MM.1S (cell line): ENCODE measurements around the gene DNAJC6.

Experiments
- DNase-seq: peaks from one replicate; pipeline ENCODE4 v3.0.0-alpha.2; 2015
- H2AFZ ChIP-seq: fragments of 300-600 bp; sonication (generic); 2 replicates; pipeline ENCODE4 v1.6.0; 2016; ENCODE audit warnings: antibody characterized with exemption, low read length
- H3F3A ChIP-seq: fragments of 300-600 bp; sonication (generic); 2 replicates; pipeline ENCODE4 v1.6.1; 2016; ENCODE audit warnings: mild to moderate bottlenecking, antibody characterized with exemption, low read length, moderate library complexity, mixed read lengths; ENCODE audit not compliant: insufficient read depth
- H3K27ac ChIP-seq: fragments of 300-600 bp; sonication (generic); 2 replicates; pipeline ENCODE4 v1.5.1; 2016; ENCODE audit warnings: mild to moderate bottlenecking, low read length
- H3K27me3 ChIP-seq: fragments of 300-600 bp; sonication (generic); replicated peaks from 2 replicates; pipeline ENCODE4 v1.6.0; 2016; ENCODE audit warnings: low read length; ENCODE audit not compliant: insufficient read depth
- H3K36me3 ChIP-seq: fragments of 300-600 bp; sonication (generic); replicated peaks from 2 replicates; pipeline ENCODE4 v1.6.1; 2016; ENCODE audit warnings: mild to moderate bottlenecking, low read length, mixed read lengths; ENCODE audit not compliant: insufficient read depth
- H3K4me1 ChIP-seq: fragments of 300-600 bp; sonication (generic); 2 replicates; pipeline ENCODE4 v1.6.1; 2016; ENCODE audit warnings: low read length, mixed read lengths
- H3K4me2 ChIP-seq: fragments of 300-600 bp; sonication (generic); 2 replicates; pipeline ENCODE4 v1.6.0; 2016; ENCODE audit warnings: low read depth, low read length
- H3K4me3 ChIP-seq: fragments of 300-600 bp; sonication (generic); 2 replicates; pipeline ENCODE4 v1.5.1; 2016; ENCODE audit warnings: low read length, mixed read lengths
- H3K79me2 ChIP-seq: fragments of 300-600 bp; sonication (generic); 2 replicates; pipeline ENCODE4 v1.6.1; 2016; ENCODE audit warnings: mixed run types, low read length, mixed read lengths
- H3K9ac ChIP-seq: fragments of 300-600 bp; sonication (generic); 2 replicates; pipeline ENCODE4 v1.6.1; 2016; ENCODE audit warnings: low read length, mixed read lengths
- H3K9me2 ChIP-seq: fragments of 300-600 bp; sonication (generic); replicated peaks from 2 replicates; pipeline ENCODE4 v1.6.1; 2016; ENCODE audit warnings: mild to moderate bottlenecking, low read length, mixed read lengths; ENCODE audit not compliant: insufficient read depth
- H3K9me3 ChIP-seq: fragments of 300-600 bp; sonication (generic); replicated peaks from 2 replicates; pipeline ENCODE4 v1.6.1; 2016; ENCODE audit warnings: mild to moderate bottlenecking, low read length, mixed read lengths; ENCODE audit not compliant: insufficient read depth
- H4K20me1 ChIP-seq: fragments of 300-600 bp; sonication (generic); 2 replicates; pipeline ENCODE4 v1.6.1; 2016; ENCODE audit warnings: mild to moderate bottlenecking, low read length, moderate library complexity, mixed read lengths; ENCODE audit not compliant: insufficient read depth
- EZH2 ChIP-seq: fragments of 300-600 bp; sonication (generic); optimal IDR thresholded peaks from 2 replicates; pipeline ENCODE3; 2017; ENCODE audit warnings: low read depth, mild to moderate bottlenecking, antibody characterized with exemption, low read length, mixed read lengths
- EZH2phosphoT487 ChIP-seq: fragments of 300-600 bp; sonication (generic); IDR thresholded peaks from 2 replicates; pipeline ENCODE4 v1.6.1; 2018; ENCODE audit warnings: antibody characterized with exemption, low read length
- TF ChIP-seq, protein P1 (sequence below): fragments of 300-600 bp; sonication (generic); IDR thresholded peaks from 2 replicates; pipeline ENCODE4 v1.5.1; 2016; ENCODE audit warnings: antibody characterized with exemption, low read length, mixed read lengths

Gene DNAJC6

GRCh38 chr1:65357291-65357960, 48.1 kb downstream of the DNAJC6 start:
- no peak for TF ChIP-seq EZH2phosphoT487
- TF ChIP-seq EZH2: no peak
- TF ChIP-seq, protein P1, sequence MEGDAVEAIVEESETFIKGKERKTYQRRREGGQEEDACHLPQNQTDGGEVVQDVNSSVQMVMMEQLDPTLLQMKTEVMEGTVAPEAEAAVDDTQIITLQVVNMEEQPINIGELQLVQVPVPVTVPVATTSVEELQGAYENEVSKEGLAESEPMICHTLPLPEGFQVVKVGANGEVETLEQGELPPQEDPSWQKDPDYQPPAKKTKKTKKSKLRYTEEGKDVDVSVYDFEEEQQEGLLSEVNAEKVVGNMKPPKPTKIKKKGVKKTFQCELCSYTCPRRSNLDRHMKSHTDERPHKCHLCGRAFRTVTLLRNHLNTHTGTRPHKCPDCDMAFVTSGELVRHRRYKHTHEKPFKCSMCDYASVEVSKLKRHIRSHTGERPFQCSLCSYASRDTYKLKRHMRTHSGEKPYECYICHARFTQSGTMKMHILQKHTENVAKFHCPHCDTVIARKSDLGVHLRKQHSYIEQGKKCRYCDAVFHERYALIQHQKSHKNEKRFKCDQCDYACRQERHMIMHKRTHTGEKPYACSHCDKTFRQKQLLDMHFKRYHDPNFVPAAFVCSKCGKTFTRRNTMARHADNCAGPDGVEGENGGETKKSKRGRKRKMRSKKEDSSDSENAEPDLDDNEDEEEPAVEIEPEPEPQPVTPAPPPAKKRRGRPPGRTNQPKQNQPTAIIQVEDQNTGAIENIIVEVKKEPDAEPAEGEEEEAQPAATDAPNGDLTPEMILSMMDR: no peak
- Histone ChIP-seq H3K27ac (no peak overlapping the region), H2AFZ (no peak overlapping the region), H3K9me2 (no peaks in the 10 kb centered on the region), H3F3A (no peaks in the 10 kb centered on the region), H3K9ac (no peak overlapping the region), H3K79me2 (no peaks in the 10 kb centered on the region), H3K4me3 (no peak overlapping the region), H3K9me3 (no peaks in the 10 kb centered on the region), H3K36me3 (no peaks in the 10 kb centered on the region), H4K20me1 (no peaks in the 10 kb centered on the region), H3K4me1 (no peaks in the 10 kb centered on the region), H3K4me2 (no peak overlapping the region), H3K27me3 (no peaks in the 10 kb centered on the region)
- DNase-seq: no peak

DNA sequence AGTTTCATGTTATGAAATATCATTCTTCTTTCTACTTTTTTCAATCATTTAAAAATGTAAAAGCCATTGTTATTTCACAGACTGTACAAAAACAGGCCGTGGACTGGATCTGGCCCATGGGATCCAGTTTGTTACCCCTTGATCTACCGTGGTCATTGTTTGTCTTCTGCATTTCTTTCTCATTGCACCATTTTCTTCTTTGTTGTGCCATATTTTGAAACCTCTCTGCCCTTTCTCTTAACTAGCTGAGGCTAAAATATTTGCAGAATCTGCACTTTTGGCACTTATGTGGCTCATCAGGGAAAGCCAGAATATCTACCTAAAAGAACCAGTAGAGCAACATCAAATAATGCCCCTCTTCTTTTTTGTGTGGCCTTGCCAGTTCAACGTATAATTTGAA, 50.5 kb downstream of the DNAJC6 start:
- Histone ChIP-seq H3K9ac (no peak overlapping the region), H3K4me1 (no peaks in the 10 kb centered on the region), H3F3A (no peaks in the 10 kb centered on the region), H3K9me2 (no peaks in the 10 kb centered on the region), H3K79me2 (no peaks in the 10 kb centered on the region), H4K20me1 (no peaks in the 10 kb centered on the region), H3K9me3 (no peaks in the 10 kb centered on the region), H2AFZ (no peak overlapping the region), H3K27me3 (no peaks in the 10 kb centered on the region), H3K27ac (no peak overlapping the region), H3K36me3 (no peaks in the 10 kb centered on the region), H3K4me2 (no peak overlapping the region), H3K4me3 (no peak overlapping the region)
- TF ChIP-seq EZH2 (no peak), EZH2phosphoT487 (no peak)
- TF ChIP-seq, protein P1: no peak
- DNase-seq: no peak

- H3K79me2 ChIP-seq: no peaks in the 10 kb centered on the region
- no peaks in the 10 kb centered on the region for H3K9me3 ChIP-seq
- no peak overlapping the region for H2AFZ ChIP-seq
- H4K20me1 ChIP-seq: no peaks in the 10 kb centered on the region
- no peak for DNase-seq
- H3K9ac ChIP-seq: no peak overlapping the region
- no peak overlapping the region for H3K4me3 ChIP-seq
- H3F3A ChIP-seq: no peaks in the 10 kb centered on the region
- TF ChIP-seq, protein P1: no peak
- no peak for TF ChIP-seq EZH2phosphoT487
- TF ChIP-seq EZH2: no peak
- H3K27me3 ChIP-seq: no peaks in the 10 kb centered on the region
- no peaks in the 10 kb centered on the region for H3K9me2 ChIP-seq
- no peaks in the 10 kb centered on the region for H3K4me1 ChIP-seq
- no peak overlapping the region for H3K4me2 ChIP-seq
- H3K36me3 ChIP-seq: no peaks in the 10 kb centered on the region
- H3K27ac ChIP-seq: no peak overlapping the region
These were observed 51.3 kb downstream of the DNAJC6 start for GRCh38 chr1:65360648-65361047.
